ENCODE data around the gene ENTPD3. TPM values are rescaled to one million over a fixed set of nuclear protein-coding genes. Genes with fewer than 3 reads are reported as not detected.

The ENTPD3 gene
- total RNA-seq, result 0.11 TPM
- long read RNA-seq, result 0 reads

GRCh38 chr3:40387001-40387894, at the start of gene ENTPD3:
ENTPD3 (plus strand) TSS chr3:40387184; CDS start chr3:40388058, 874 bp downstream.
- DNase-seq, result no peak
- intact Hi-C loops (cut with micrococcal nuclease), result no loop called here
- Histone ChIP-seq H3K9me3 (replicated peaks) (no peaks in the 10 kb centered on the region), H3K36me3 (peaks cover 11% of the 10 kb centered on the region), H3K27ac (replicated peaks) (no peak within 1 kb of the TSS), H3K27me3 (ENCODE audit: low read depth) (peaks cover 16% of the 10 kb centered on the region), H3K4me1 (peaks cover 5% of the 10 kb centered on the region), H3K4me3 (peak within 1 kb of the TSS; percentile 61)
- TF ChIP-seq CTCF (IDR thresholded peaks at IDR 0.05; ENCODE audit: borderline replicate concordance), result no peak

DNA sequence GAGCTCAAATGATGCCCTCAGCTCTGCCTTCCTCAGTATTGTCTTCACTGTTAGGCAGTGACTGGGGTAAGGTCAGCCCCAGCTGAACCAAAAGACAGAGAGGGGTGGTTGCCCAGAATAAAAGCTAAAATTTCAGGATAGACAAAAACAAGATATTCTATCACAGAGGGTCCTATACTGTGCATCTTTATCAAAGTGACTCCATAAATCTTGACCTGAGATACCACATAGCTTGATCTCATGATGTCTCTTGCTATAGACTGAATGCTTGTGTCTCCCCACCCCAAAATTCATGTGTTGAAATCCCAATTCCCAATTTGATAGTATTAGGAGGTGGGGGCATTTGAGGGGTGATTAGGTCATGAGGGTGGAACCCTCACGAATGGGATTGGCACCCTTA, 47.1 kb upstream of the ENTPD3 start:
- no peaks in the 10 kb centered on the region for H3K4me1 ChIP-seq
- H3K36me3 ChIP-seq, result no peaks in the 10 kb centered on the region
- intact Hi-C loops (cut with micrococcal nuclease), result no loop called here
- H3K4me3 ChIP-seq, result no peak overlapping the region
- no peaks in the 10 kb centered on the region for H3K9me3 ChIP-seq (replicated peaks)
- DNase-seq, result no peak
- no peaks in the 10 kb centered on the region for H3K27me3 ChIP-seq (ENCODE audit: low read depth)
- no peak overlapping the region for H3K27ac ChIP-seq (replicated peaks)
- no peak for TF ChIP-seq CTCF (IDR thresholded peaks at IDR 0.05; ENCODE audit: borderline replicate concordance)

DNA sequence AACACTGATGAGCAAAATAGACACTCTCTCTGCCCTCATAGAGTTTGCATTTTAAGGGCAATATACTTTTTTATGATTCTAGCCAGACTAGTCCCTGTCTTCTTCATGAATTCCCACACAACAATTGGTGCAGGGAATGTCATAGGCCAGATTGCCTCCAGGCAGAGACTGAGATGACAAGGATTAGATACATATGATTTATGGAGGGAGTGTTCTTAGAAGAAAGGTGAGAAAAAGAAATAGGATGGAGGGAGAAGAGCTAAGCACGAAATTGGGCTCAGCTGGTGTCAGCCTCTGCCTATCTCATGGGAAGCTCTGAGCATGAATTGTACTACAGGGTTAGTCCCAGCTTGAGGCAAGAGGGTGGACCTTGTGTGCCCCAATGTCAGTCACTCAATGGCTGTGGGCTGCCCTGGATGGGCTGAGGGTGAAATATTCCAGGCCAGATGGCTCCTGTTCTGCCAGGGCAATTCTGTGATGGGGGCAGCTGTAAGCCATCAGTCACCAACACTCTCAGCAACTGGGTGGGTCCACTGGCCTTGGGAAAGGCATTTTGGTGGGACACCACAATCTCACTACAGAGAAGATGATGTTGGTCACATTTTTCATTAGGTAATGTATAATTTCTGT, 46.3 kb upstream of the ENTPD3 start:
- Histone ChIP-seq H3K9me3 (replicated peaks) (no peaks in the 10 kb centered on the region), H3K27ac (replicated peaks) (no peak overlapping the region), H3K36me3 (no peaks in the 10 kb centered on the region), H3K27me3 (ENCODE audit: low read depth) (no peaks in the 10 kb centered on the region), H3K4me3 (no peak overlapping the region), H3K4me1 (no peaks in the 10 kb centered on the region)
- no peak for TF ChIP-seq CTCF (IDR thresholded peaks at IDR 0.05; ENCODE audit: borderline replicate concordance)
- intact Hi-C loops (cut with micrococcal nuclease), result no loop called here
- DNase-seq, result no peak

DNA sequence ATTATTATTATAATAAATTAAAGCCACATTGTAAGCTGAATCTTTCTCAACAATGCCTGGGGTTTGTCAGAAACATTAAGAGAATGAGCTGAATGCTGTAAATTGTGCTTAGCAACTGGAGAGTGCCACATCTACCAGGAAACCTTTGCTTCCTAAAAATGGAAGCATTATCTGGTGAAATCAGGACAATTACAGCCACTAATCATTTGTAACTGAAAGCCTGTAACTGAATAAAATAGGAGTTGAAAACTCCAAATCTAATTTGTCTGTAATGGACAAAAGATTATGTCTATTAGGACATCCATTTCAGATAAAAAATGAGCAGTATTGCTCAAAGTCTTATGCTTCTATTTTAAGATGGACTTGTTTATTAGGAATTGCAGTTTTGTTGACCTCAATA, 45.3 kb upstream of the ENTPD3 start:
- Histone ChIP-seq H3K4me3 (no peak overlapping the region), H3K27me3 (ENCODE audit: low read depth) (no peaks in the 10 kb centered on the region), H3K36me3 (no peaks in the 10 kb centered on the region), H3K9me3 (replicated peaks) (no peaks in the 10 kb centered on the region), H3K27ac (replicated peaks) (no peak overlapping the region), H3K4me1 (no peaks in the 10 kb centered on the region)
- DNase-seq, result no peak
- intact Hi-C loops (cut with micrococcal nuclease), result no loop called here
- no peak for TF ChIP-seq CTCF (IDR thresholded peaks at IDR 0.05; ENCODE audit: borderline replicate concordance)

DNA sequence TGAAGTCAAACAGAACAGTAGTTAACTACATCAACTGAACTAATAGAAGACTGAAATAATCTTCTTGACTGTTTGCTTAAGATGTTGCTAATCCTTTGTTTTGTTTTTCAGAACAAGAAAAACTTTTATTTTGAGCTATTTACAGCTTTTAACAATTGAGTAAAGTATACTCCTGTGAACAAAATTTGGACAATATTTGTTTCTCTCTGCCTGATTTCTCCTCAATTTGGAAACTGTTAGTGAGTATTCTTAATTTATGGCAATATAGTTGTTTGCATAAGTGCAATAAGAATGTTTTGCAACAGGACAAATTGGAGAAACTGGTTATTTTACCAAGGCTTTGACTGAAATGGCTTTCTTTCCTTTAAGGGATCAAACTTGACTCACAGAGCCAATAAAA, 36.5 kb upstream of the ENTPD3 start:
- Histone ChIP-seq H3K27me3 (ENCODE audit: low read depth) (no peaks in the 10 kb centered on the region), H3K9me3 (replicated peaks) (peaks cover 10% of the 10 kb centered on the region), H3K36me3 (no peaks in the 10 kb centered on the region), H3K4me1 (no peaks in the 10 kb centered on the region), H3K4me3 (no peak overlapping the region), H3K27ac (replicated peaks) (no peak overlapping the region)
- no peak for DNase-seq
- TF ChIP-seq CTCF (IDR thresholded peaks at IDR 0.05; ENCODE audit: borderline replicate concordance), result no peak
- intact Hi-C loops (cut with micrococcal nuclease), result no loop called here
